HG03520 (cell line): ENCODE data around the gene CAMTA1.
"Not testable (repeated sequence)": the region's sequence is repeated elsewhere in the genome, so short reads cannot be mapped to it uniquely, and the experiment has no call there.

Experiments used
- ATAC-seq: cut with Tn5 transposase; IDR thresholded peaks from one replicate; pipeline ENCODE4 v1.9.1; 2021; ENCODE audit warnings: mild to moderate bottlenecking, moderate library complexity; ENCODE audit not compliant: unreplicated experiment

CAMTA1 gene

GRCh38 chr1:7389906-7390603, 604.8 kb downstream of the CAMTA1 start:
- no peak for ATAC-seq

GRCh38 chr1:7390604-7391000, 605.3 kb downstream of the CAMTA1 start:
- no peak for ATAC-seq

- no peak for ATAC-seq
These were observed 607.9 kb downstream of the CAMTA1 start for GRCh38 chr1:7393136-7393535.

GRCh38 chr1:7395251-7395650, 610.0 kb downstream of the CAMTA1 start:
- ATAC-seq: no peak

GRCh38 chr1:7398982-7399381, 613.7 kb downstream of the CAMTA1 start:
- no peak for ATAC-seq

- no peak for ATAC-seq
These were observed 614.4 kb downstream of the CAMTA1 start for GRCh38 chr1:7399514-7400125.

- no peak for ATAC-seq
These were observed 615.3 kb downstream of the CAMTA1 start for GRCh38 chr1:7400566-7400965.

GRCh38 chr1:7401814-7402547, 616.7 kb downstream of the CAMTA1 start:
- ATAC-seq: no peak

GRCh38 chr1:7402548-7402850, 617.2 kb downstream of the CAMTA1 start:
- ATAC-seq: no peak

GRCh38 chr1:7403265-7404045, 618.2 kb downstream of the CAMTA1 start:
- ATAC-seq: no peak

- ATAC-seq: no peak
These were observed 618.9 kb downstream of the CAMTA1 start for GRCh38 chr1:7404046-7404742.

- ATAC-seq: no peak
These were observed 620.7 kb downstream of the CAMTA1 start for GRCh38 chr1:7405844-7406500.

GRCh38 chr1:7406641-7407543, 621.6 kb downstream of the CAMTA1 start:
- ATAC-seq: no peak

GRCh38 chr1:7407544-7407895, 622.3 kb downstream of the CAMTA1 start:
- ATAC-seq: no peak

- ATAC-seq: no peak
These were observed 622.9 kb downstream of the CAMTA1 start for GRCh38 chr1:7407980-7408770.

- no peak for ATAC-seq
These were observed 623.5 kb downstream of the CAMTA1 start for GRCh38 chr1:7408771-7409150.

- no peak for ATAC-seq
These were observed 624.0 kb downstream of the CAMTA1 start for GRCh38 chr1:7409278-7409677.

GRCh38 chr1:7410156-7410555, 624.9 kb downstream of the CAMTA1 start:
- no peak for ATAC-seq

GRCh38 chr1:7417618-7418017, 632.4 kb downstream of the CAMTA1 start:
- not testable (repeated sequence) for ATAC-seq
